GM18498 (cell line): ENCODE results near the gene NOS3.
"Not testable (repeated sequence)": the region's sequence is repeated elsewhere in the genome, so short reads cannot be mapped to it uniquely, and the experiment has no call there.

ENCODE experiments used
- ATAC-seq: cut with Tn5 transposase; IDR thresholded peaks from one replicate; pipeline ENCODE4 v1.9.1; 2021; ENCODE audit warnings: mild to moderate bottlenecking, moderate library complexity; ENCODE audit not compliant: unreplicated experiment

Gene NOS3

GRCh38 chr7:151032936-151033863 lies 42.4 kb downstream of the NOS3 start:
- ATAC-seq, result no peak

DNA sequence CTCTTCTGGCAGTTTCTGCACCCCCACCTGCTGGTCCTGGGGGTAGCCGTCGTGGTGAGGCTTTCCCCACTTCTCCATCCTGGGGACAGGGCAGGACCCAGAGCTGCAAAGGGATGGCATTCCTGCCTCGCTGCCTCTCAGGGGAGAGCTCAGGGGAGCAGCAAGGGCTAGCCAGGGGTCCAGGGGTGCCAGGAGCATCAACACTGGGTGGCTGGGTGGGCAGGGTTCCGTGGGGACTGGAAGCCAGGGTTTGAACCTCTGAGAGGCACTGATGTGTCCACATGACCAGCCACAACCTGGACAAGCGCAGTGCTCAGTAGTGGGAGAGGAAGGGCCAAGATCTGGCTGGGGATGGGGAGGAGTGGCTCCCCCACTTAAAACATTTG lies 43.0 kb downstream of the NOS3 start:
- ATAC-seq, result no peak

GRCh38 chr7:151034312-151035025 lies 43.7 kb downstream of the NOS3 start:
- no peak for ATAC-seq

GRCh38 chr7:151035026-151035717 lies 44.4 kb downstream of the NOS3 start:
- ATAC-seq, result no peak

GRCh38 chr7:151035902-151036301 lies 45.1 kb downstream of the NOS3 start:
- no peak for ATAC-seq

DNA sequence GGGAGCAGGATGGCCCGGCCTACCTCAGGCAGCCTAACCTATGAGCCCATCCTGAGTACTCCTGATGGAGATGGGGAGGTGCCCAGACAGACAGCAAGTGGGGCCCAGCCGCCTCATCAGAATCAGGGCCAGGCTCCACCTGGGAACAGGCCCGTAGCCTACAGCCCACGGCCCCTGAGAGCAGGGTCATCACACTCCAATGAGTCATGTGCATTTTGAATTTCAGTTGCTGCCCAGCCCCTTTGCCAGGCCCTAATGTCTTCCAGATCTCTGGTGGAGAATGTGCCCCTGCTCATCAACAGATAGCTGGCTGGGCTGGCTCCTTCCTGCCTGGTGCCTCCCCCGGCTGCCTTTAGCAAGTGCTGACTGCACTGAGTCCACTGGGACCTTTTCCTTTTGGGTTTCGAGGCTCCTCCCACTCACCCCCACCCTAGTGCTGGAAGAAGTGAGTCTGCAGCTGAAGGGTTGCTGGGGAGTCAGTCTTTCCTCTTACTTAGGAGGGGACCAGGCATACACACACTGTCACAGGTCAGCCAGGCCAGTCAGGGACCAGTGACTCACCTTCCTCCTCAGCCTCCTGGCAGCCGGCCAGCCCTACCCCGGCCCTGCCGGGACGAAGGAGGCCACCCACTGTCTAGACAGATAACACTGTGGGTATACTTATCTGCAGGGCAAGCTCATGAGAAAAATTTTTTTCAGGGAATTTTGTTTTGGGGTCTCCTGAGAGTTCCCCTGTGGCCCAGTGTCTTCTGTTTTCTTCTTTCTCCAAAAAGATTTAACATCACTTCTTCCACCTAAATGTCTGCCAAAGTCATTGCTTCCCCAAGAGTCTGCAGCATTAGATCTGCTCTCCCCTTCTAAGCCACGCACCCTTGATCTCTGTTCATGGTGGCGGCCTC lies 48.4 kb downstream of the NOS3 start:
- no peak for ATAC-seq

DNA sequence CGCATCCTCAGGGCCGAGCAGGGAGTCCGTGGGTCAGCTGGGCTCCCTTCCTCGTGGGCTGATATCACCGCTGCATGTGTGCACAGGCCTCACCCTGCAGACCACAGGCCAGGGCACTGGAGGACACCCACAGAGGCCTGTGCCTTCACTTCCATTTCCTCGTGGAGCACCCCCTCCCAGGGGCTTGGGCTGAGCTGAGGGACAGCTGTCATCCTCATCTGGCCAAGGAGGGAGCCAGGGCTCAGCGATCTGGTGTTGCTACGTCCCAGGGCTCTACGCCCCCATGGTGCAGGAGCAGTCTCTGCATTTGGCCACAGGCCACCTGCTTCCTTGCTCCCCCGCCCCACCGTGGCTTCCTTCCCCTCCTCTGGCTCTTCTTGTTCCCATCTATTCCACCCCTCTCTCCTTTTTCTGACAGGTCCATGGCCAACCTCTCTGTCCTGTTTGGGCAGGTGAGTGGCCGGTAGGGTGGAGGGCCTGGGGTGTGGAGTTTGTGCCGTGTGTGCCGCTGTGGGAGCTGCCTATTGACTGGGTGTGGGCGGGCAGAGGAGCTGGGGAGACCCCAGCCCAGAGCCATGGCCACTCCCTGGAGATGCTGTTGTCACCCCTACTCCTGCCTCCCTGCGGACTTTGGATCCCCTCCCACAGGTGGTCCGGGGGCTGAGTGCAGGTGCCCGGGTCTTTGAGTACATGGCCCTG lies 49.2 kb downstream of the NOS3 start:
- ATAC-seq, result no peak

DNA sequence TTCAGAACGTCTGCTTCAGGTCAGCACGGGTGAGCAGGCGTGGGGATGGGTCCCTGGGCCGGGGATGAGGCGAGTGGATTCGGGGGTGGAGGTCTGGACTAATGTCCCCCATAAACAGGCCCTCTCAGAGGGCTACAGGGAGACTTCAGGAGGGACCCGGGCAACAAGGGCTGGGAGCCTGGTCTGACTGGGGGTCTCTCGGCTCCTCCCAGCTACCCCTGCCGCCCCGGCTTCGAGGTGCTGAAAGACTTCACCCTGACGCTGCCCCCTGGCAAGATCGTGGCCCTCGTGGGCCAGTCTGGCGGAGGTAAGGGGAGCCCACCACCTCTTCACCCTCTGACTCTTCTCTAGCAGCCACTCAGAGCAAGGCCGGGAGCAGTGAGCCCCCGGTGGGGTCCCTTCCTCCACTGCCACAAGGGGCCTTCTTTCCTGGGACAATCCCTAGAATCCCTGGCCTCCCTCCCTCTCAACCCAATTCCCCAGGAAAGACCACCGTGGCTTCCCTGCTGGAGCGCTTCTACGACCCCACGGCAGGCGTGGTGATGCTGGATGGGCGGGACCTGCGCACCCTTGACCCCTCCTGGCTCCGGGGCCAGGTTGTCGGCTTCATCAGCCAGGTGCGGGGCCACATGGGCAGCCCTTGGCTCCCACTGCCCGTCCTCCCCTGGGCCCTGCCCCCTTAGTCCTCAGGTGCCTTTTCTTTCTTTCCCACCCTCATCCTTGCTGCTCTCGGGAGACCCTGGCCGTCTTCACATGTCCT lies 50.0 kb downstream of the NOS3 start:
- no peak for ATAC-seq

DNA sequence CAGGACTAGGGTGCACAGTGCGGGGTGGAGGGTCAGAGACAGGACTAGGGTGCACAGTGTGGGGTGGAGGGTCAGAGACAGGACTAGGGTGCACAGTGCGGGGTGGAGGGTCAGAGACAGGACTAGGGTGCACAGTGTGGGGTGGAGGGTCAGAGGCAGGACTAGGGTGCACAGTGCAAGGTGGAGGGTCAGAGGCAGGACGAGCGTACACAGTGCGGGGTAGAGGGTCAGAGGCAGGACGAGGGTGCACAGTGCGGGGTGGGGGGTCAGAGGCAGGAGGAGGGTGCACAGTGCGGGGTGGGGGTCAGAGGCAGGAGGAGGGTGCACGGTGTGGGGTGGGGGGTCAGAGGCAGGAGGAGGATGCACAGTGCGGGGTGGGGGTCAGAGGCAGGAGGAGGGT lies 52.6 kb downstream of the NOS3 start:
- ATAC-seq, result not testable (repeated sequence)

GRCh38 chr7:151043959-151044358 lies 53.1 kb downstream of the NOS3 start:
- ATAC-seq, result no peak

- no peak for ATAC-seq
Measured at GRCh38 chr7:151045262-151045661, 54.4 kb downstream of the NOS3 start.

GRCh38 chr7:151045967-151046366 lies 55.1 kb downstream of the NOS3 start:
- no peak for ATAC-seq

DNA sequence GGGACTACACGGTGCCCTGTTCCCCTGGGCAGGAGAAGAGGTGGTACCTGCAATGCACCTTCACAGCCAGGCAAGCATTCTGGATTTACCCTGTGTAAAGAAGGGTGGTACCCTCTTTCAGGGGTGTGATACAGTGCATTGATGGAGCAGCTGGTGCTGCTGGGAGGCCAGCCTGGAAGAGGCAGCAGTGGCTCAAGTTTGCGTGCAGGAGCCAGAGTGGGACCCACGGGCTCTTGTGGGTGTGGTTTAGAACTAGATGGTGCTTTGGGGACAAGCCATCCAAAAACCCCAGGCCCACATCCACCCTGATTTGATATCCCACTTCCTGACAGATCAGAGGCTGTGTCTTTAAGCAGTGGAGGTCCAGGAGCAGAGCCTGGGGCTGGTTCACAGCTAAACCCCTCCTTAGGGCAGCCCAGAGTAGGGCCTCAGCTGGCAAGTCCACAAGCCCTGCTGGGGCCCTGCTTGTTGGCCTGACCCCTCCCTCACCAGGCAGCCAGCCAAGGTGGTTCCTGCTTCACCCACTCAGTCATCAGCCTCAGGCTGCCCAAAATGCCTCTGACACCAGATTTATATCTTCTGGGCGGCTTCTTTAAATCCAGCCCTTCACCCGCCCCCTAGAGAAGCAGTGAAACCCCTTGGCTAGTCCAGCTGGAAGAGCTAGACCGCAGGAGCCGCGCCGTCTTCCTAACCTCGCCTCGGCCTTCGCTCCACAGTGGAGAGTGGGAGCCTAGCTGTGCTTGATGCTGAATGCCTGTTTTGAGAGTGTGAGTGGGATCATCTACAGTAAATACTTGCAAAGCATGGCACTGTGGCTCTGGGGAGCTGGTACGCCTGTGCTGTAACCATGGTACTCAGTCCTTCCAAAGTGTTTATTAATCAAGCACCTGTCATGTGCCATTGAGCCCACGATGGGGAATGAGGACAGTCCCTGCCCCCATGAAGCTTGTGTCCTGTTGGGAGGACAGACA lies 56.1 kb downstream of the NOS3 start:
- no peak for ATAC-seq

GRCh38 chr7:151047976-151048815 lies 57.4 kb downstream of the NOS3 start, which contains the start of gene ASIC3:
Gene ASIC3, plus strand, starts transcription at chr7:151048531. Its CDS starts 355 bp downstream, at chr7:151048886.
- no peak for ATAC-seq

GRCh38 chr7:151048911-151049463 lies 58.2 kb downstream of the NOS3 start:
- ATAC-seq, result no peak

DNA sequence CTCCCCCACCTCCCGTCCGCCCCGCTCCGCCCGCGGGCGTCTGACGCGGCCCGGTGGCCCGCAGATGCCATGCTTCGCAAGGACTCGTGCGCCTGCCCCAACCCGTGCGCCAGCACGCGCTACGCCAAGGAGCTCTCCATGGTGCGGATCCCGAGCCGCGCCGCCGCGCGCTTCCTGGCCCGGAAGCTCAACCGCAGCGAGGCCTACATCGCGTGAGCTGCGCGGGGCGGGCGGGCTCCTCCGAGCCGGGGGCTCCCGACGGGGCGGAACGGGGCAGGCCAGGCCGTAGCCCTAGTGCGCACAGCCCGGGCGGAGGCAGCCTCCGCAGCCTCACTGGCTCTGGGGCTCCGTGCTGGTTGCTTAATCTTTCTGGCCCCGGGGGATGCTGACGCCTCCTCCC lies 60.3 kb downstream of the NOS3 start:
- no peak for ATAC-seq

GRCh38 chr7:151053096-151053495 lies 62.3 kb downstream of the NOS3 start:
- no peak for ATAC-seq
